DMS153 treated with DMSO at 0.1 percent for 48 hours (cell line): ENCODE data around the gene ANKRD39.
"Not testable (repeated sequence)": the region's sequence is repeated elsewhere in the genome, so short reads cannot be mapped to it uniquely, and the experiment has no call there.

Experiments used
- DNase-seq: peaks from one replicate; lab custom pipeline; 2025; ENCODE audit not compliant: unreplicated experiment; lab: John Stamatoyannopoulos, UW

Gene ANKRD39

GRCh38 chr2:96810783-96811192 lies 47.0 kb downstream of the ANKRD39 start:
- no peak for DNase-seq

DNA sequence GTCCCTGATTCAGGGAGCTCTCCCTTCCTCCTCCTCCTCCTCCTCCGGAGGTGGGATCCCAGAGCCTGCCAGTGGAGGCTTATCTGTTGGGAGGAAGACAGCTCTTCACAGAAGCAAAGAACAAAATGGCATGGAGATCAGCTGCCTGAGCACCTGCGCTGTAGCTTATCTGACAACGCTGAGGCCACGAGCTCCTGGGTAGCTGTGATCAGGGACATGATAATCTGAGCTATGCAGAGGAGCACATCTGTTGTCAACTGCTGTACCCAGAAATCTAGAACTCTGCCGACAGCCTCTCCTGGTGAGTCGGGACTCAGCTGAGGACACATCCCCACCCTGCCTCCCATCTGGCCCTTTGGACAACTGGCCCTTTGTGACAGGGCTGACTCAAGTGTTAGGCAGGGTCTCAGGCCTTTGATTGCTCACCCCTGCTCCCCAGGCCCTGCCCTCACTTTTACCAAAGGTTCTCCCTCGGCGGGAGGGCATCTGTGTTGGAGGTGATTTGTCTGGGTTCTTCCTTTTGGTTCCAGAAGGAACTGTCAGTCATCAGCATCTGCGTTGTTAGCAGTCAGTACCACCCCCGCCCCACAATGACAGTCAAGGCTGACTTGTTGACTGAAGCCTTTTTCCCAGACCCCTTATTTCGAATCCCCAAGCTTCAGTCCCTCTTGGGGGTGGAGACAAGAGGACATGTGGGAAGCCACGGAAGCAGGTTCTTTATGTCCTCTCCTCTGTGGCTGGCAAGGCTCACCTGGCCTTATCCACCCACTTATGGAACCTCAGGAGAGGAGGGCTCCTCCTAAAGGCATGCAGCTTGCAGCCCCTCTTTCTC lies 47.6 kb downstream of the ANKRD39 start:
- DNase-seq = no peak

DNA sequence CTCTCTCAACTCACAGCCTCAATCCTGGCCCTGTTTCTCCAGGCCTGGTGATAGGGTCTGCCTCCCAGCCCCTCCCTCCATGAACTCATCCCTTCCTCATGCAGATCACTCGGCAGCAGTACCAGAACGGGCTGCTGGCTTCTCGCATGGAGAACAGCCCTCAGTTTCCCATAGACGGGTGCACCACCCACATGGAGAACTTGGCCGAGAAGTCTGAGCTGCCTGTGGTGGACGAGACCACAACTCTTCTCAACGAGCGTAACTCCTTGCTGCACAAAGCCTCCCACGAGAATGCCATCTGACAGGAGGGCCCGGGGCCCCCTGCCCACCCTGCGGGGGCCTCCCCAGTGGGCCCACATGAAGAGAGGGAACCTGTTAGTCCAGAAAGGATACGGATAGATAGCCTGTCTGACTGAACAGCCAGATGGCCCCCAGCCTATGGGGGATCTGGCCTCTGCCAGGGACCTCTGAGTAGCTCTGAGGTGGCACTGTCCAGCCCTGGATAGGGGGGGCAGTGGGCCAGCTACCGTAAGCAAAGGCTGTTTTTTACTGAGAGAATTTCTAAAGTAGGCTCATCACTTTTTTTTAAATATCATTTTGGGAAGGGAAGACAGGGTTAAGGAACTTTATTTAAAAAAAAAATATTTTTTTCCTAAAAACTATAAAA lies 48.5 kb downstream of the ANKRD39 start:
- DNase-seq = no peak

DNA sequence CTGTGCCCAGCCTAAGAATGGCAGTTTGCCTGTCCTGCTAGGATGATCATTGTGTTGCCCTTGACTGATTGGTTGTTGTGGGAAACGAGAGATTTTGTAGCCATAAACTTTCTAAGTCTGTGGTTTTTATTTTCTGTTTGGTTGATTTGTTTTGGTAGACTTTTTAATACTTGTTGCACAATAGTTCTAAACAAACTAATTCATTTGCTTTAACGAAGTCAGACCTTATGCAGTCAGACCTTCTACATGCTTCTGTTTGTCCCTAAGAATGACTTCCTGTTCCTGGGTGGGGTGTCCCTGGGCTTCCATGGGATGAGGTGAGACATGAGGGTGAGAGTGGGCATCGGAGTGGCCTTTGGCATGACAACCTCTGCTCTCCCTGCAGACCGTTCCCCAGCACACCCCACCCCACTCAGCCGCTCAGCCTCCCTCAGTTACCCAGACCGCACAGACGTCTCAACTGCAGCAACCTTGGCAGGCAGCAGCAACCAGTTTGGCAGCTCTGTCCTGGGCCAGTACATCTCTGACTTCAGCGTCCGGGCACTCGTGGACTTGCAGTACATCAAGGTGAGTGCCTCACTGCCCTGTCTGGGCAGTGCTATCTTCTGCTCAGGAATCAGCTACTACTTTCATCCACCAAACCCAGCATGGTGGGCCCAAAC lies 49.5 kb downstream of the ANKRD39 start:
- no peak for DNase-seq

GRCh38 chr2:96807127-96807471 lies 50.7 kb downstream of the ANKRD39 start:
- DNase-seq = no peak

DNA sequence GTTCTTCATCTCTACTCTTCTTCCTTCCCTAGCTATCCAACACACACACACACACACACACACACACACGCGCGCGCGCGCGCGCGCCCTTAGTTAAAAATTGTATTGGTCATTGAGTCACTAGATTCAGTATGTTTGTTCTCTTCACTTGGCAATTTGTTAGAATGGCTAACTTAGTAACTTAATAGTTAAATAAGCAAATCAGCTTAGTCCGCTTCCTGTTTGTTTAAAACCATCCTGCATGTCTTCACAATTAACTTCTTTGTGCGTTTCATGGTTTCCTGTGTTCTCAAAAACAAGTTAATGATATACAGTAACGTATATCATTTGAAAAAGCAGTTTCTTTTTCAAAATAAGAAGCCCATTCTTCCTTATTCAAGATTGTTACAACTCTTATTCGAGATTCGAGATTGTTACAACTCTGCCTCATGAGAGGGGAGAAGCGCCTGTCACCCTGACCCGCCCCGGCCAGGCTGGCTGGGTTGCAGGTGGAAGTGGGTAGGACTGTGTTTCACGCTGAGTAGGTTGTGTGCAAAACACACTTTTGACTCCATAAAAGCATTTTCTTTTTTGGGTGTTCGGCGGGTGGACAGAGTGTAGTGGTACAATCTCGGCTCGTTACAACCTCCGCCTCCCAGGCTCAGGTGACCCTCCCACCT lies 51.2 kb downstream of the ANKRD39 start:
- DNase-seq = no peak

- not testable (repeated sequence) for DNase-seq
Measured at GRCh38 chr2:96805946-96806345, 51.9 kb downstream of the ANKRD39 start.

GRCh38 chr2:96804986-96805385 lies 52.8 kb downstream of the ANKRD39 start:
- DNase-seq = no peak

- DNase-seq = no peak
Measured at GRCh38 chr2:96802721-96803120, 55.1 kb downstream of the ANKRD39 start.

GRCh38 chr2:96801786-96802595 lies 55.8 kb downstream of the ANKRD39 start:
- no peak for DNase-seq

DNA sequence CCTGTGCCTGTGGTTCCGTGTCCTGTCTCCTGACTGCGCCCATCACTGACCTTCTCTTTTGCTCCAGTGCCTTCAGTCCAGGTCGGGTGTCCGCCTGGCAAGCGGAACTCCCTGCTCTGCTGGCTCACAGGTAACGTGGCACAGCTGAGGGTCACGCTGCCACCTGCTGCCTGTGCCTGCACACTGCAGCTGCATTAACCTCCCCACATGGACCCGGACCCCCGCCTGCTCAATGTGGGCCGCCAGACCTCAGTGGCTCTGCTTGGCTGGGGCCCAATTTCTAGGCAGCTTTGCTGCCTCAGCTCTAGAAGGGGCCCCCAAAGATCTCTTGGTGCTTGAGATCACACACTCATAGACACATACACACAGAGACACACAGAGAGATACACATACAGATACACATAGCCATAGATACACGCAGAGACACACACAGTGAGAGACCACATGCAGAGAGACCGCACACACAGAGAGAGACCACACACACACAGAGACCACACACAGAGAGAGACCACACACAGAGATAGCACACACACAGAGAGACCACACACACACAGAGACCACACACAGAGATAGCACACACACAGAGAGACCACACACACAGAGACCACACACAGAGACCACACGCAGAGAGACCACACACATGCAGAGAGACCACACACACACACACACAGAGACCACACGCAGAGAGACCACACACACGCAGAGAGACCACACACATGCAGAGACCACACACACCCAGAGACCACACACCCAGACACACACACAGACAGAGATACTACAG lies 56.6 kb downstream of the ANKRD39 start:
- peak; percentile 24 for DNase-seq

DNA sequence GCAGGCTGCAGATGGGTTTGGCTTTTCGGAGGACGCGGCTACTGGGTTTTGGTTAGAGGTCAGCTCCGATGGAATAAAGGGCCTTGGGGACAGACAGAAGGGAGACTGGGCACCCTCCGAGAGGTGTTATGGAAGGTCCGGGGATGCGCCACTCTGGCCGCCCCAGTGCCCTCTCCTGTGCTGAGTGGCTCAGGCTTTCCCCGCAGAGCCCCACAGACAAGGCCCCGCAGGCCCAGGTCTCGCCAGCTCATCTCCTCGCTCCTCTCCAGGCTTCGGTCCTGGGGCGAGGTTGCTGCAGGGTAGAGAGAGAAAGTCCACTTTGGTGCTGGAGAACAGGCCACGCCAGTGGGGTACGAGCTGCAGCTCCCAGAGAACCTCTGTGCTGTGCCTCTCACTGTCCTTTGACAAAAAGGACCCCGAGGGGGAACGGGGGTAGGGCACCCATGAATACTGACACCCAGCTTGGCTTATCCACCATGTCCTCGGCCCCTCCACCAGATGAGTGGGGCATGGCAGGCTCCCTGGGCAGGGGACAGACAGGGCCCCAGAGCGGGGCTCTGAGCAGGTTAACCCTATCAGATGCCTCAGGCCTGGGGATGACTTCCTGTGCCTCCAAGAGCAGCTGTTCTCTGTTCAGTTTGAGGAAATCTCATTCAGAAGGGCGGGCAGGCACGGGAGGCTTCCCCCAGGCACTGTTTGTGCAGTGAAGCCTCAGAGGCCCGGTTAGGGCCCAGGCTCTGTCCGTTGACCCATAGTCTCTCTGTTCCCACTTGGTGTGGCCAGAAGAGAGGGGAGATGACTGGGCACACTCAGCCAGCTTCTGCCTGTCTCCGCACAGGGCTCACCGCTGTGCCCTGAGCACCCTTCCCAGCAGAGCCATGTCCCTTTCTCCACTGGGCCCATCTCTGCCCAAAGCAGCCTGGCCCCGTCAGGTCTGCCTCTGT lies 57.5 kb downstream of the ANKRD39 start:
- DNase-seq = no peak

GRCh38 chr2:96799623-96799935 lies 58.2 kb downstream of the ANKRD39 start:
- DNase-seq = no peak

GRCh38 chr2:96798733-96799622 lies 58.8 kb downstream of the ANKRD39 start:
- no peak for DNase-seq
